ENCODE results near the gene APOM.

APOM gene

DNA sequence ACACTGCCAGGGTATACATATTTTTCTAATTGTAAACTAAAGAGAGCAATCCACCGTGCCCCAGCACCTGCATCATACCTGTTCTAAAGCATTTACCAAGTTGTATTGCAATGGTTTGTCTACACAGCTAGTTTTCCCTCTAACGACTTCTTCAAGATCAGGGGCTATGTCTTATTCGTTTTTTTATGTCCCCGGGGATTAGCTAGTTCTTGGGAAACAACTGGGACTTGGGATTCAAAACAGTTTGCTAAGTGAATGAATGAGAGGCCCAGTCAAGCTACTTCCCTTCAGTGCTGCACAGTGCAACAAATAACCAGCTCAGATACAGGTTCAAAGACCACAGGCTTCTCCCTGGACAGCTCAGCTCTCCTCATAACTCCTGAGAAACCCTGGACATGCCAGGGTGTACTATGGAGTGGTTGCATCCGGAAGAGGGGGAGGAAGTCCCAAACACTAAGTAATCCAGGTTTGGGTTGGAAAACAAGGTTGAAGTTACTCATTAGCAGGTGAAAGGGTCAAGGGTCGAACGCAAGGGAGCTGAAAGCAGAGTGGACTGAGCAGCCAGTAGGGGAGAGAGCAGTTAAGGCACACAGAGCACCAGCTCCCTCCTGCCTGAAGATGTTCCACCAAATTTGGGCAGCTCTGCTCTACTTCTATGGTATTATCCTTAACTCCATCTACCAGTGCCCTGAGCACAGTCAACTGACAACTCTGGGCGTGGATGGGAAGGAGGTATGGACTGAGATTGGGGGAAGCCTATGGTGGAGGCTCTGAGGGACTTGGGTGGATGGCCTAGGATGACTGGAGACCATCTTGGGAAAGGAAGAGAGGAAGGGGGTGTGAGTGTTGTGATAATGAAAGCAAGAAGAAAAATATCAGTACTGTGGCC is at the start of gene APOM:
Gene APOM (plus strand): TSS at position 546 of the 889 bp plus-strand sequence. CDS start 73 bp downstream, at position 619.
- no peak for DNase-seq

GRCh38 chr6:31607317-31607716 is 48.4 kb upstream of the APOM start:
- DNase-seq: no peak

GRCh38 chr6:31609519-31610406 is 45.9 kb upstream of the APOM start:
- DNase-seq: no peak

GRCh38 chr6:31610968-31611367 is 44.7 kb upstream of the APOM start:
- DNase-seq: no peak

DNA sequence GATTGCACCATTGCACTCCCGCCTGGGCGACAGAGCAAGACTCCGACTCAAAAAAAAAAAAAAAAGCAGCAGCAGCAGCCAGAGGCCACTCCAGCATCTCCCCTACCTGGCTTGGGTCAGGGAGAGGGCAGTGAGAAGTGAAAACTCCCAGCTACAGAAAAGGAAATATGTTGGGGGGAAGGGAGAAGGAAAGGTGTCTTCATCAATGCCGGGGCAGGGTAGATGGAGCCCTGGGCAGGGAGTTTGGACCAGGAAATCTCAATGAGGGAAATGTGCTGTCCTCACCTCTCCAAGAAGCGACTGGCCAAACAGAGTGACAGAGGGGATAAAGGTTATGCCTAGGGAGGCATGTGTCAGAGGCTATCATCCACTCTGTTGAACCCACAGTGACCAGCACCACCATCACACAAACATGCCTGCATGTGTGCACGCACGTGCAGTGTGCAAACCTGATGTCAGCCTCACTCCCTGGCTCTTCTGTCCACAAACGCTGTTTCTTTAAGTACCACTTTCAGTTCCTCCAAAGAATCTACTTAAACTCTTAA is 41.5 kb upstream of the APOM start:
- no peak for DNase-seq

DNA sequence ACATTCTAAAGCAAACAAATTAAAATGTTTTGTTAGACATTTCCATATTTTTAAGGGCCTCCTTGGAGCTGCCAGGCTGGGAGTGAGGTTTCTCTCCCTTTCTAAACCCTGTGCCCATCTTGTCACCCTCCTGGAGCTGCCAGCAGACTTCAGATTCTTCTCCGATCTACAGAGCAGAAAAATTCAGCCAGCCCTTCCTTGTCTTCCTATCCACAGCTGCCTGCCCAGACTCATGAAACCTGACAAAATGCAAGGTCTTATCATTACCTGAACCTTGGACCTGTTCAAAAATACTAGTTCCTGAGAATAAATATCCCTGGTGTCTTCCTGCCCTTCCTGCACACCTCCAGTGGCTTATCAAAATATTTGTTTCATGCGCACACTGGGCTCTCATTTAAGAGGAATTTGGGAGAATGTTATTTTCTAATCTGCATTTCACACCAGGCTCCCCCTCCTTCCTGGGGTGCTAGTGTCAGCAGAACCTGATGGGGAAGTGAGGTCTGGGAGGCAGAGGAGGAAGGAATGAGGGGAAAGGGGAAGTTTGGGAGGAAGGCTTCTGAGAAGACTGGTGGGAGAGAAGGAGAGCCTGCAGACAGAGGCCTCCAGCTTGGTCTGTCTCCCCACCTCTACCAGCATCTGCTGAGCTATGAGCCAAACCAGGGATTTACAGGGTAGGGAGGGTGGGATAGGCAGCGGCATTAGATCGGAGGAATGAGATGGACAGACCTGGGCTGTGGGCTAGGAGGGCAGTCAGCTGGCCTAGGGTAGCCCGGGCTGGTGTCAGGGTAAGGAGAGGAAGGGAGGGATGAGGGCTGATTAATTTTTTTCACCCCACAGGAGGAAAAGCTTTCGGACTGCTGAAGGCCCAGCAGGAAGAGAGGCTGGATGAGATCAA is 40.8 kb upstream of the APOM start, which contains the start of gene AIF1:
Gene AIF1 (plus strand): TSS at position 551 of the 895 bp plus-strand sequence. CDS start 96 bp downstream, at position 647.
- DNase-seq: no peak

DNA sequence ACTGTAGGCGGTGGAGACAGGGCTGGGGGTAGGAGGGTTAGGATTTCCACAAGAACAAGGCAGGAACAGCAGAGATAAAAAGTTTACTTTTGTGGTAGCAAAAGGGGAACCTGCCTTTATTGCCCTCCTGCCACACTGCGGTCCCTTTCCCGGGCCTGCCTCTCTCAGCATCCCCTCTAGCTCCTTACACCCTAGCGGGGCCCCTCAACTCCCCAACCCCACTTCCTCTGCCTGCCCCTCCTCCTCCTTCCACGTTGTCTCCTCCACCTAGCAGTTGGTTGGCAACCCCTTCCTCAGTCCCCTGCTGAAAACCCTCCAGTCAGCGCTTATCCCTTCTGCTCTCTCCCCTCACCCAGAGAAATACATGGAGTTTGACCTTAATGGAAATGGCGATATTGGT is 39.9 kb upstream of the APOM start:
- DNase-seq: peak; percentile 65

DNA sequence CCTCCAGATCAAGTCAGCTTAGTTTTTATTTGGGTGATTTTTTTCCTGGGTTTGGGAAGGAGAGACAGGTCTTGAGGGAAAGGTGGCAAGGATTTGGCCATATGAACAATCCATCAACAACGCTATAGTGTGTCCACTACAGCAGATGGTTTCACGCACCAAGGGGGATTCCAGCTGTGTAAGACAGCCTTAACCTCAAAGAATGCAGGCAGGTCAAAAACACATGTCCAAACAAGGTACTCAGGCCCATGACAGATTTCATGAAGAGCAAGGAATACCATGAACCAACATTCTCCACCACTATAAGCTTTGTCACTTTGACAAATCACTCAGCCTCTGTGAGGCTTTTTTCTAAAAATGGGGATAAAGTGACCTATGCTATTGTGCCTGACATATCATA is 38.7 kb upstream of the APOM start:
- no peak for DNase-seq

DNA sequence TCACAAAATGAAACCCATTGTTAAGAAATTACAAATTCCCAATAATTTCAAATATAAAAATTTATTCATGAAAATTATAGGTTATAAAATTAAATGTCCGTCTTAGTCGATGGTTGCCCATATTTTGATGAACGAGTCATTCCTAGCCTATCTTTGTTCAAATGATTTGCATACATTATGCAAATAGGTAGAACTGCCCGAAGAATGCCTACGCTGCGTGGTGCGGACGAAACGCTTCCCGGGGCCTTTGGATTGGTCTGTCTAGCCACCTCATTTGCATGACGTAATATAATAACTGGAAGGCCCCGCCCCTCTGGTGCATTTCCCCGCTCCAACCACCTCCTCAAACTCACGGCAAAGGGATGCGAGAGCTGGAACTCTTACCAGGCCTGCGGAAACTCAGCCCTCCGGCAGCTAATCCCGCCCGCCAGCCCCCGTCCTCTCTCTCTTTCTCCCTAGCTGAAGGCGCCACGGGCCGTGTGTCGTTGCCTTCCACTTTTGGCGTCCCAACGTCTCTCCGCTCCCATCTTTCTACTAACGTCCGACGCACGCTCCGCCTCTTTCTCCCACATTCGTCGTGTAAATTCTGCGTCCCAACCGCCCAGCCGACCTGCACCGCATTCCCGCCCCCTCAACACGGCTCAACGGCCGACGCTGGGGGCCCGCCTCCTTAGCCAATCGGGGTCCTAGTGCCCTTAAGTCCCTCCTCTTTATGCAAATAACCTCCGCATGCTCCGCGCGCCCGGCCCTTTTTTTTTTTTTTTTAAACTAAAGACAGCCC is 35.7 kb upstream of the APOM start:
- DNase-seq: peak; percentile 99

GRCh38 chr6:31620586-31621319 is 34.9 kb upstream of the APOM start, which contains the start of gene PRRC2A:
Gene PRRC2A, plus strand, starts transcription at chr6:31620715. Its CDS starts 2,075 bp downstream, at chr6:31622790.
- peak; percentile 99 for DNase-seq

DNA sequence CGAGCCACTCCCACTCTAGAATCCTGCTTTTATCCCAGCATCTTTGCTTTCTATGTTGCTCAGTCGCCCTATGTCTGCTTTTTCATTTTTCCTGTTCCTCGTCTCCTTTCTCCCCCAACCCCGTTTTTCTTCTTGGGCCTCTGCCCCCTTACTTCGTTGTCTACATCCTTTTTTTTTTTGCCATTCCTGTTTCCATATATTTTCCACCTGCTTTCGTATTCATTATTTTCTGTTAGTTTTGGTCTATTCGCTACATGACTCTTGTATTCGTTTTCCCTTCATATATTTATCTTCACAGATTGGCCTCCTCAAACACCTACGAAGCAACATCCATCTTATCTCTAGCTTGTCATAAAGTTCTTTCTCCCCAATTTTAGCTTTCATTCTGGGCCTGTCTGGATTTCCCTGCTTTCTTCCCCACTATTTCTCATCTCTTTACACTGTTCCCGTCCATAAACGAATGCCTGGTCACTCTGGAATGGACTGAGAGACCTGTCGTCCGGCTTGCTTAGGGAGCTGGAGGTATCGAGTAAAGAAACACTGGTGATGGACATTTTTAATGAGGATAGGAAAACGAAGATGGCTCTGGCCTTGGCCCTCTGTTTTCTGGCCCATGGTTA is 34.3 kb upstream of the APOM start:
- DNase-seq: no peak

DNA sequence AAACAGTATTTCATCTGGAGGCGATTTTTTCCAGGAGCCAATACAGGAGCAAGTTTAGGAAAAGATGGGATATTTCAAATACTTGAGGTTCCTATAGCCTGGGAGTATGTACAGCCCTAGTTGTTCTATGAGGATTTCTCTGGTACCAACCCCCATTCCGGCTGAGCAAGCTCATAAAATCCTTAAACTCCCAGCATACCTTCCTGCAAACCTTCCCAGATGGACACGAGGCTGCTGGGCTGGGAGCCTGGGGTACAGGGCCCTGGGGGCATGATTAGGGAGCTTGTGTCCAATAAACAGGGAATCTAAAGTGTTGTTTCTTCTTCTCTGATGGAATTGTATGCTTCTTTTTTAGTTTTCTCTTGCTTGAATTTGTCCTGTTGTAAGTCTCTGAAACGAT is 33.7 kb upstream of the APOM start:
- no peak for DNase-seq

DNA sequence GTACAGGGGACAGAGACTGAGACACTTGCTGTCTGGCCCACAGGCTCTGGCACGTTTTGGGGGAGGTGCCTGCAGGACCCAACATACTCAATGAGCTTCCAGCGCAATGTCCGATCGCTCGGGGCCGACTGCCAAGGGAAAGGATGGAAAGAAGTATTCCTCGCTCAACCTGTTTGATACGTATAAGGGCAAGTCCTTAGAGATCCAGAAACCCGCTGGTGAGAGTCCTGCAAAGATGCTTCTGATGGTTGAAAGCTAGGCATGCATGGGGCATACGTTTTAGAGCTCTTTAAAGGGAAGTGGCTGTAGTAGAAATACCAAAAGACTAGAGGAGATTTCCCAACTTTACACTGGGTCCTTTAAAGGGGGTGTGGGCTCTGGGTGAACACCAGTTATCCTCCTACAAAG is 33.0 kb upstream of the APOM start:
- DNase-seq: no peak

GRCh38 chr6:31624070-31624469 is 31.6 kb upstream of the APOM start:
- DNase-seq: no peak

DNA sequence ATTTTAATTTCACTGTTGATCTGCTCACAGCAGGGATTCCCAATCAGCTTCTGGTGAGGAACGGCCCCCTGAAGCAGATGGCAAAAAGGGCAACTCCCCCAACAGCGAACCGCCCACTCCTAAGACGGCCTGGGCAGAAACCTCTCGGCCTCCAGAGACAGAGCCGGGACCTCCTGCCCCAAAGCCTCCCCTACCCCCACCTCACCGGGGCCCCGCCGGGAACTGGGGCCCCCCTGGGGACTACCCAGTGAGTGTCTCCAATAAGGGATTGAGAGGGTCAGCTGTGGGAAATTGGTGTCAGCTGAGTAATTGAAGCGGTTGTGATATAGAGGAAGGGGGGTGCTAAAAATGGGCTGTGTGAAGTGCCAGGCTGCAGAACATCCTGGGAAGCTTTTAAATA is 28.7 kb upstream of the APOM start:
- DNase-seq: no peak

DNA sequence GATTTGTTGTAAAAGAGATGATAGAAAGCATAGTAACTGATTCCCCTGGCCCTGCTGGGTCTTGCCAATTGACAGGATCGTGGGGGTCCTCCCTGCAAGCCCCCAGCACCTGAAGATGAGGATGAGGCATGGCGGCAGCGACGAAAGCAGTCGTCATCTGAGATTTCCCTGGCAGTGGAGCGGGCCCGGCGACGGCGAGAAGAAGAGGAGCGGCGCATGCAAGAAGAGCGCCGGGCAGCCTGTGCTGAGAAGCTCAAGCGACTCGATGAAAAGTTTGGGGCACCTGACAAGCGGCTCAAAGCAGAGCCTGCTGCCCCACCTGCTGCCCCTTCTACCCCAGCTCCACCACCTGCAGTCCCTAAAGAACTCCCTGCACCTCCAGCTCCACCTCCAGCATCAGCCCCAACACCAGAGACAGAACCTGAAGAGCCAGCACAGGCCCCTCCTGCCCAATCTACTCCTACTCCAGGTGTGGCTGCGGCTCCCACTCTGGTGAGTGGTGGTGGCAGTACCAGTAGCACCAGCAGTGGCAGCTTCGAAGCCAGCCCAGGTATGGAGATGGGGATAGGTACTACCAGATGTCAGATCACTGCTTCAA is 27.9 kb upstream of the APOM start:
- no peak for DNase-seq

DNA sequence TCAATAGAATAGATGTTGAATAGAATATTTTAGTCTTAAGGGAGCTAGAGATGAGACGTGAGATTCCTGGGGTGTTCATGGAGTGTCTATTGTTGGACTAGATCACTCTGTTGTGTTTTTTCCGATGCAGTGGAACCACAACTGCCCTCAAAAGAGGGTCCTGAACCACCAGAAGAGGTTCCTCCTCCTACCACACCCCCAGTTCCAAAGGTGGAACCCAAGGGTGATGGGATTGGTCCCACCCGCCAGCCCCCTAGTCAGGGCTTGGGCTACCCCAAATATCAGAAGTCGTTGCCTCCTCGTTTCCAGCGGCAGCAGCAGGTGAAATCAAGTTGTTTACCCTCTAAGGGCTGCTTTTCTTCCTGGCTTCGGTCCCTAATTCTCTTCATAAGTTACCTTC is 26.7 kb upstream of the APOM start:
- DNase-seq: no peak

DNA sequence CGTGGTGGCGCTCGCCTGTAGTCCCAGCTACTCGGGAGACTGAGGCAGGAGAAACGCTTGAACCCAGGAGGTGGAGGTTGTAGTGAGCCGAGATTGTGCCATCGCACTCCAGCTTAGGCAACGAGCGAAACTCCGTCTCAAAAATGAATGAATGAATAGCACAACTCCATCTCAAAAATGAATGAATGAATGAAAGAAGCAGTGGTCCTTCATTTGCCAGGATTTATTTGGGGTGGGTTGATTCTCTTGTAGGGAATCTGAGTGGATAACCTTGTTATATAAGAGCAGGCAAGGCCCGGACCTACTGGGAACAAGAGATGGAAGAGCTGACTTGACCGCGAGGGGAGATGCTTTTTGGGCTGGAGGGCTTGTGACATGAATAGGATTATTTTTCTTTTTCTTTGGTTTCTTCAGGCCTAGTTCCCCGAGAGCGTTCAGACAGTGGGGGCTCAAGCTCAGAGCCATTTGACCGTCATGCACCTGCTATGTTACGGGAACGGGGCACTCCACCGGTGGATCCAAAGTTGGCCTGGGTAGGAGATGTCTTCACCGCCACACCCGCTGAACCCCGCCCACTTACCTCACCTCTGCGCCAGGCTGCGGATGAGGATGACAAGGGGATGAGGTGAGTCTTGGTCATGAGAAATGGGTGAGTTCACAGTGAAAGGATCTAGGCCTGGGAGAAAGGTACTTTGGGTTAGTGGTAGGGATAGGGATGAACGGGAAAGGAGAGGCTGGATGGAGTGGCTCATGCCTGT is 25.3 kb upstream of the APOM start:
- no peak for DNase-seq

DNA sequence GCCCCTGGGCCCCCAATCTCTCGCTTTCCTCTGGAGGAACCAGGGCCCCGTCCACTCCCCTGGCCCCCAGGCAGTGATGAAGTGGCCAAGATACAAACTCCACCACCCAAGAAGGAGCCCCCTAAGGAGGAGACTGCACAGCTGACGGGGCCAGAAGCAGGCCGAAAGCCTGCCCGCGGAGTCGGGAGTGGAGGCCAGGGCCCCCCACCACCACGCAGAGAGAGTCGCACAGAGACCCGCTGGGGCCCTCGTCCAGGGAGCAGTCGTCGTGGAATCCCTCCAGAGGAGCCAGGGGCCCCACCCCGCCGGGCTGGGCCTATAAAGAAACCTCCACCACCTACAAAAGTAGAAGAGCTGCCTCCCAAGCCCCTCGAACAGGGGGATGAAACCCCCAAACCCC is 24.5 kb upstream of the APOM start:
- DNase-seq: no peak

Data from KG1 (cell line).